Placental pericyte (primary cell): ENCODE data around the gene ABCC8. TPM values are rescaled to one million over a fixed set of nuclear protein-coding genes. Genes with fewer than 3 reads are reported as not detected.

Source experiments
- total RNA-seq: library from RNA; depleted of rRNA; stranded (reverse); fragments of >200 nt; gene quantifications from 2 replicates; pipeline ENCODE4 v1.2.3, GENCODE V29; 2012

Gene ABCC8
- total RNA-seq, result not detected in 2 replicates

GRCh38 chr11:17476317-17477083 lies at the start of gene ABCC8:
TSS of gene ABCC8 (minus strand) at chr11:17476845. CDS start at chr11:17476776, 69 bp downstream.

DNA sequence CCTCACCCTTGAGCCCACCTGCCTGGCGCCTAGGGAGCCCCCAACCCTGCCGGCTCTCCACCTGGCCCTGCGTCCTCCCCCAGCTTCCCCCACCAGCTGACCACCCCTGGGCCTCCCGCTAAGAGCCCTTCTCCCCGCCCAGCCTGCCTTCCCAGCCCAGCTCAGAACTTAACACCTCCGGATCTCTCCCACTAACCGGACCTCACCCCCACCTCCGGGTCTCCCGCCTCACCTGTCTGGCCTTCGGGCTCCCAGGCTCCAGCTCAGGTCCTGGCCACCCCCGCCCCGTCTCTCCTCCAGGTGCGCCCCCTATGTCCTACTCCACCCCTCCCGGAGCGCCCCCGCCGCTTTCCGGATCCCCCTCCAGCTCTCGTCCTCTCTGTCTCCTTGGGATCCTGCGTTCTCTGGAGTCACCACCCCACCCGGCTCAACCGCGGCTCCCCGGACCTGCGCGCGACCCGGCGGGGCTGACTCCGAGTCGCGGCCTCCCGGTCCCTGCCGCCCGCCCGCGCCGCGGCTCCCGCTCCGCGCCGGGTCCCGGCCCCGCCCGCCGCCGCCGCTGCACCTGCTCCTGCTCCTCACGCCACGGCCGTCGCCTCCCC lies 87.9 kb downstream of the ABCC8 start, which contains the start of gene KCNJ11:
Gene KCNJ11, minus strand, starts transcription at position 51 of the 602 bp plus-strand sequence. CDS start 568 bp downstream, outside the sequence.

GRCh38 chr11:17351510-17352176 lies 125.0 kb downstream of the ABCC8 start, which contains the start of gene NCR3LG1:
TSS of gene NCR3LG1 (plus strand) at chr11:17351800. CDS start at chr11:17351970, 170 bp downstream.

Other genes with a start within 250 kb of the ABCC8 start
- gene NUCB2, start 200.1 kb downstream of the ABCC8 start, total RNA-seq, result 59.0 and 294 TPM in 2 replicates
- 12.7 and 17.5 TPM in 2 replicates for gene NCR3LG1, start 125.0 kb downstream of the ABCC8 start, total RNA-seq
- not detected in 2 replicates for gene KCNJ11, start 88.2 kb downstream of the ABCC8 start, total RNA-seq
- gene USH1C, start 67.6 kb upstream of the ABCC8 start, total RNA-seq, result not detected in 2 replicates
- not detected in 2 replicates for gene OTOG, start 70.4 kb upstream of the ABCC8 start, total RNA-seq
- not detected in 2 replicates for gene MYOD1, start 242.7 kb upstream of the ABCC8 start, total RNA-seq